IPS-18a (cell line): Measurements from ENCODE around the gene WDTC1.

Source experiments
- H3K27ac ChIP-seq: one replicate; pipeline ENCODE4 v1.5.1; 2013; ENCODE audit warnings: low read length
- H3K27me3 ChIP-seq: one replicate; pipeline ENCODE4 v1.6.1; 2013; ENCODE audit warnings: mild to moderate bottlenecking, low read length; ENCODE audit not compliant: control insufficient read depth, insufficient read depth
- H3K36me3 ChIP-seq: one replicate; pipeline ENCODE4 v1.6.1; 2013; ENCODE audit warnings: low read depth, low read length; ENCODE audit not compliant: control insufficient read depth
- H3K4me1 ChIP-seq: one replicate; pipeline ENCODE4 v1.6.1; 2013; ENCODE audit warnings: low read depth, low read length; ENCODE audit not compliant: control insufficient read depth
- H3K4me3 ChIP-seq: one replicate; pipeline ENCODE4 v1.5.1; 2013; ENCODE audit warnings: low read length
- H3K9ac ChIP-seq: one replicate; pipeline ENCODE4 v1.6.1; 2013; ENCODE audit warnings: mild to moderate bottlenecking, low read length, moderate library complexity
- H3K9me3 ChIP-seq: one replicate; pipeline ENCODE4 v1.6.1; 2013; ENCODE audit warnings: low read depth, low read length; ENCODE audit not compliant: control insufficient read depth

The WDTC1 gene

GRCh38 chr1:27353166-27353565 is 118.7 kb downstream of the WDTC1 start:
- Histone ChIP-seq H3K27me3 (peaks cover 18% of the 10 kb centered on the region), H3K4me3 (no peak overlapping the region), H3K9me3 (no peaks in the 10 kb centered on the region), H3K9ac (no peak overlapping the region), H3K36me3 (no peaks in the 10 kb centered on the region), H3K4me1 (peaks cover 5% of the 10 kb centered on the region), H3K27ac (no peak overlapping the region)

- H3K9me3 ChIP-seq = no peaks in the 10 kb centered on the region
- peaks cover 23% of the 10 kb centered on the region for H3K27me3 ChIP-seq
- no peak overlapping the region for H3K9ac ChIP-seq
These were observed 119.2 kb downstream of the WDTC1 start for GRCh38 chr1:27353629-27354028.

GRCh38 chr1:27355683-27356082 is 121.3 kb downstream of the WDTC1 start:
- H3K36me3 ChIP-seq = no peaks in the 10 kb centered on the region
- H3K9me3 ChIP-seq = no peaks in the 10 kb centered on the region
- peaks cover 34% of the 10 kb centered on the region for H3K27me3 ChIP-seq
- H3K4me3 ChIP-seq = no peak overlapping the region
- H3K9ac ChIP-seq = no peak overlapping the region
- H3K27ac ChIP-seq = no peak overlapping the region
- peaks cover 9% of the 10 kb centered on the region for H3K4me1 ChIP-seq

More at GRCh38 chr1:27353629-27354028, 119.2 kb downstream of the WDTC1 start:
- Histone ChIP-seq H3K27ac (no peak overlapping the region), H3K4me3 (no peak overlapping the region), H3K4me1 (peaks cover 5% of the 10 kb centered on the region), H3K36me3 (no peaks in the 10 kb centered on the region)

GRCh38 chr1:27356277-27356618 is 121.8 kb downstream of the WDTC1 start:
- H3K4me3 ChIP-seq = no peak overlapping the region
- no peak overlapping the region for H3K27ac ChIP-seq
- no peaks in the 10 kb centered on the region for H3K9me3 ChIP-seq
- H3K36me3 ChIP-seq = no peaks in the 10 kb centered on the region
- peaks cover 9% of the 10 kb centered on the region for H3K4me1 ChIP-seq
- no peak overlapping the region for H3K9ac ChIP-seq
- peaks cover 38% of the 10 kb centered on the region for H3K27me3 ChIP-seq

GRCh38 chr1:27356619-27357280 is 122.3 kb downstream of the WDTC1 start:
- H3K9me3 ChIP-seq = no peaks in the 10 kb centered on the region
- H3K36me3 ChIP-seq = no peaks in the 10 kb centered on the region
- no peak overlapping the region for H3K4me3 ChIP-seq
- H3K9ac ChIP-seq = no peak overlapping the region
- peaks cover 43% of the 10 kb centered on the region for H3K27me3 ChIP-seq
- H3K27ac ChIP-seq = no peak overlapping the region
- H3K4me1 ChIP-seq = peaks cover 5% of the 10 kb centered on the region

GRCh38 chr1:27357281-27358037 is 123.0 kb downstream of the WDTC1 start:
- Histone ChIP-seq H3K36me3 (no peaks in the 10 kb centered on the region), H3K27ac (no peak overlapping the region), H3K9me3 (no peaks in the 10 kb centered on the region), H3K4me1 (peaks cover 4% of the 10 kb centered on the region), H3K27me3 (peaks cover 48% of the 10 kb centered on the region), H3K9ac (no peak overlapping the region), H3K4me3 (no peak overlapping the region)
